Measurements from ENCODE around the gene KCNH3.

The KCNH3 gene

DNA sequence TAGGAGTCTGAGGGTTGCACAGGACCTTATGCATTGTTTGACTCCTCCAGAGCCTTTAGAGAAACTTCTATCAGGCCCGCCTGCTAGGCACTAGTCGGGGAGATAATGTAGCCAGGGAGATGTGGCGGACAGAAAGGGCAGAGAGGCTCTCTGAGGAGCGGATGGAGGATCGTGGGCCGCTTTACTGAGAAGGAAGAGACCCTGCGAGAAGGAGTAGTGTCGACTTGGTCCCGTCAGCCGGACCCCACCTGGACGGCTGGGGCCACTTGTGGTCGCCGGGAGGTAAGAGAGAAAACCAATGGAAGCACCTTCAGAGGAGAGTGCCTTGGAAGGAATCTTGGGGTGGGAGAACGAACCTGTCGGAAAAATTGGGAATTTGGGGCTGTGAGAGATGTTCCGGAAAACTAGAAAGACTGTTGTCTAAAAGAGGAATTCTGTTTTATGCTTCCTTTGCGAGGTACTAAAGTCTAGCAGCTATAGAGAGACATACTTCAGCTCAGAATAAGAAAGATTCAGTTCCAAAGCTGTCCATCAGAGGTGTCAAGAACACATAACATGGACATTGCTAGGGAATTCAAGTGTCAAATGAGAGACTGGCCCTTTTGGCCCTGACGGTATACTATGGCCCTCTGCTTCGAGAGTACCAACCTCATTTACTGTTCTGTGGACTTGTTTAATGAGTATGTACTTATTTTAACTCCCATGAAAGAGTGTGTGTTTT is 29.8 kb downstream of the KCNH3 start:
- TF ChIP-seq, protein P1, sequence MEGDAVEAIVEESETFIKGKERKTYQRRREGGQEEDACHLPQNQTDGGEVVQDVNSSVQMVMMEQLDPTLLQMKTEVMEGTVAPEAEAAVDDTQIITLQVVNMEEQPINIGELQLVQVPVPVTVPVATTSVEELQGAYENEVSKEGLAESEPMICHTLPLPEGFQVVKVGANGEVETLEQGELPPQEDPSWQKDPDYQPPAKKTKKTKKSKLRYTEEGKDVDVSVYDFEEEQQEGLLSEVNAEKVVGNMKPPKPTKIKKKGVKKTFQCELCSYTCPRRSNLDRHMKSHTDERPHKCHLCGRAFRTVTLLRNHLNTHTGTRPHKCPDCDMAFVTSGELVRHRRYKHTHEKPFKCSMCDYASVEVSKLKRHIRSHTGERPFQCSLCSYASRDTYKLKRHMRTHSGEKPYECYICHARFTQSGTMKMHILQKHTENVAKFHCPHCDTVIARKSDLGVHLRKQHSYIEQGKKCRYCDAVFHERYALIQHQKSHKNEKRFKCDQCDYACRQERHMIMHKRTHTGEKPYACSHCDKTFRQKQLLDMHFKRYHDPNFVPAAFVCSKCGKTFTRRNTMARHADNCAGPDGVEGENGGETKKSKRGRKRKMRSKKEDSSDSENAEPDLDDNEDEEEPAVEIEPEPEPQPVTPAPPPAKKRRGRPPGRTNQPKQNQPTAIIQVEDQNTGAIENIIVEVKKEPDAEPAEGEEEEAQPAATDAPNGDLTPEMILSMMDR (IDR thresholded peaks at IDR 0.05; ENCODE audit: borderline replicate concordance, insufficient read depth, low read depth, low read length), result no peak
- H3K4me3 ChIP-seq (ENCODE audit: low read depth, low read length), result peak overlapping the region; percentile 92

DNA sequence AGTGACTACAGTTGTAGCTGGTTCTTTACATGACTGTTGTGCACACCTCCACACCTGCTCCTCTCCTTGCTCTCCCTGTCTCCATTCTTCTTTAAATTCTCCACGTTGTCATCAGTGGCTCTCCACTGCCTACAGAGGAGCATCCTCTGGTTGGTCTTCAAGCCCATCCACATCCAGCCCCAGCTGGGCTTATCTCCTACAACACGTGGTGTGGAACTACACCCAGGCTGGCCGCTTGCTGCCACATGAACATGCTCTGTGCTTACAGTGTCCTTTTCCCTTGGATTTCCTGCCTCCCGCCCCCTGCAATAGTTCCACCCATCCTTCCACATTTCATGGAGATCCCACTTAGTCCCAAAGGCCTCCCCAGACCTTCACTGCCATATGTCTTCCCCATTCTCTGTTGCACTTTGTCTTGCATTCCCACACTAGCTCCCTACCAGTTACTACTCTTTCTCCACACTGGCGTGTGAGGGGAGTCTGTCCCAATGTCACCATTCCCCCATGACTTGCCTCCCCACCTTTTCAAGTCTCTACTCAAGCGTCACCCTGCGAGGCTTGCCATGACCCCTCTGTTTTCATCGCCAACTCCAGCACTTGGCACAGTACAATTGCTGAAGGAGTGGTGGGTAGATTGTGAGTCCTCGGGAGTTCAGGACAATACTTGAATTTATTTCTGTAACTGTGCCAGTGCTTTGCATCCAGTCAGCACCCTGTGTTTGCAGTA is 38.9 kb downstream of the KCNH3 start:
- TF ChIP-seq, protein P1 (IDR thresholded peaks at IDR 0.05; ENCODE audit: borderline replicate concordance, insufficient read depth, low read depth, low read length), result no peak

DNA sequence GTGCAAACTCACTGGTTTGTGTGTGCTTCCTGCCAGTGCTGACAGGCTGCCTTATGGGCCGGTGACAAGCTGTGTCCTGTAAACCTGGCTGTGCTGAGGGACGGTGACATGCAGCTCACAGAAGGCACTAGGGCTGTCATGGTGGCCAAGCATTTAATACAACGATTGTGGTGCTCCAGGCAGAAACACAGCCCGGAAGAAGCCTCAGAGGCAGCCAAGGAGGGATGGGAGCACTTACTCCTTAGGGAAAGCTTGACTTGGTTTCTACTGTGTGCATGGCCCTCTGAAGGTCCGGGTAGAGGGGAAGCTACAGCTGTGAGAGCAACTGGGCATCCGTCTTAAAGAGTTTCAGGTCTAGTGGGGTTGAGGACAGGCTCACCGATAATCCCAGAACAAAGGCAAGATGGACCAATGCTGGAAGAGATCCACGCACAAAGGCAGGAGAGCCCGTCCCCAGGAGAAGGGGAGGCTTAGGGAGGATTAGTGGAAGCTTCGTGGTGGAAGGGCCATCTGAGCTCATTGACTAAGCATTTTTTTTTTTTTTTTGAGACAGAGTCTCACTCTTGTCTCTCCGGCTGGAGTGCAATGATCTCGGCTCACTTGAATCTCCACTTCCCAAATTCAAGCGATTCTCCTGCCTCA is 39.8 kb downstream of the KCNH3 start:
- TF ChIP-seq, protein P1 (IDR thresholded peaks at IDR 0.05; ENCODE audit: borderline replicate concordance, insufficient read depth, low read depth, low read length), result no peak
- no peak overlapping the region for H3K4me3 ChIP-seq (ENCODE audit: low read depth, low read length)

More for the DNA sequence above, 38.9 kb downstream of the KCNH3 start:
- H3K4me3 ChIP-seq (ENCODE audit: low read depth, low read length), result no peak overlapping the region

DNA sequence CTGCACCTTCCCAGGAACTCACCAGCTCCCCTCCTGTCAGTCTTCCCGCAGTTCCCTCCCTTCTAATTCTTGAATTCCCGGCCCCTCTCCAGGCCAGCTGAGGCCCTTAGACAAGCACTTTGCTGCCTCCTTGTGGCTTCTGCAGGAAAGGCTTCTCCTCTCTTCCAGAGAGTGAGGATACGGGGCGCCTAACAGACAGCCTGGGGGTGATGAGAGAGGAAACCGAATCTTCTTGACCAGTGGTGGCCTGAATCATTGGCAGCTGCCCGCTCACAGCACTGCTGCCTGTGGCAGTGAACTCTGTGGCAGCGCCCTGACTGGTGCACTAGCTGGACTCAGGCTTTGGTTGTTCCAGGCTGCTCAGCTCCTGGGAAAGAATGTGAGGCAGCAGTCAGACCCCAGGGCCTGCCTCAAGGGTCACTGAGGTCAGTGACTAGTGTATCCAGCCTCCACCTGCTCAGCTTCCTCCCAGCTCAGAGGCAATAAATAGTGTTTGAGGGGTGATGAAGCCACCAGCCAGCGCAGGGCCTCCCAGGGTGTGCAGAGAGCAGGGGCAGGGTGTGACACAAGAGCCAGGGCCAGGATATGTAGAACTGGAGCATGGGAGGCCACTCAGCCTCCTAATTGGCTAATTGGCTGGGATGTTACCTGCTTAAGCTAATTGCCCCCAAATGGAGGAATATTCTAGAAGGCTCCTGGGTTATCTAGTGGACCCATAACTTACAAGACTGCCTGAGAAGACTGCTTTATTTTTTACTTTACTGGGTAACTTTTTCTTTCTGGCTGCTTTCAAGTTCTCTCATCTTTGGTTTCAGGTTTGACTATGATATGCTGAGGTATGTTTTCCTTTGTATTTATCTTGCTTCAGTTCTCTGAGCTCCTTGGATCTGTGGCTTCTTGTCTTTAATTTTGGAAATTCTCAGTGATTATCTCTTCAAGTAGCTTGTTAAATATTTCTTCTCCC is 42.0 kb downstream of the KCNH3 start:
- TF ChIP-seq, protein P1 (IDR thresholded peaks at IDR 0.05; ENCODE audit: borderline replicate concordance, insufficient read depth, low read depth, low read length), result peak; percentile 86
- H3K4me3 ChIP-seq (ENCODE audit: low read depth, low read length), result no peak overlapping the region

DNA sequence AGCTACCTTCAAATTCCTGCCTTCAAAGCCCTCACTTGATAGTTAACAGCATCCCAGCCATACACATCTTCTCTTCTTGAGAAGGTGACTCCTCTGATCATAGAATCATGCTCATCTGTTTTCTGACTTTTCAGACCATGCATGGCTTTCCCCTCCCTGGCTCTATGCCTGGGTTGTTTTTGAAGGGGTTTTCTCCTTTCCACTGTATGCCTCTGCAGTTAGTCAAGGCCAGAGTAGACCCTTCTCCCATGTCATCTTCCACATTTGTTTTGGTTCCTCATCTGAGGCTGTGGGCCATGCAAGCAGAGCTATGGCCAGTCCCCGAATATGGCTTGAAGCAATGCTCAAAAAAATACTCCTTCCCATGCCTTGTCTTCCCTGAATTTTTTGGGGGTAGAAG is 43.4 kb downstream of the KCNH3 start:
- TF ChIP-seq, protein P1 (IDR thresholded peaks at IDR 0.05; ENCODE audit: borderline replicate concordance, insufficient read depth, low read depth, low read length), result no peak
- H3K4me3 ChIP-seq (ENCODE audit: low read depth, low read length), result no peak overlapping the region

DNA sequence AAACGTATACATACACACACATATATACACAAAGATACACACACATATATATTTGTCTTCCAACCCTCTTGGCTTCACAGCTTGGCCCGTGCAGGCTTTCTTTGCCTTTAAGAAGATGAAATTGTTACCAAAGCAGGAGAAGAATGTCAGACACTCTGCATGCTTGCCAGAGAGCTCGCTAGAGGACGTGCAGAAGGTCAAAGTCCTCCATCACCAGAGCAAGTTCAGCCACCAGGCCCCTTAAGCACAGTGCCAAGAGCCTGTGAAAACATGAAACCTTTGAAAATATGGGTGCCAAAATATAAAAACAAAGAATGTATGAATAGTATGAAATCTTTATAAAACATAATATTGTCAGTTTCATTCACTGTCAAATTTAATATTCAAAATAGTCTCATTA is 44.0 kb downstream of the KCNH3 start:
- TF ChIP-seq, protein P1 (IDR thresholded peaks at IDR 0.05; ENCODE audit: borderline replicate concordance, insufficient read depth, low read depth, low read length), result no peak
- no peak overlapping the region for H3K4me3 ChIP-seq (ENCODE audit: low read depth, low read length)

Data from GM12875 (cell line).